GM10248 (cell line): ENCODE data around the gene RALGPS1.

Experiments
- CTCF ChIA-PET: fragments of 300-600 bp; sonication (Branson Sonifier 250); formaldehyde crosslinking; extraction: SDS; loops from one replicate; lab custom pipeline; 2021; ENCODE audit warnings: antibody characterized with exemption; lab: Yijun Ruan, JAX
- POLR2A ChIA-PET: fragments of 350-650 bp; sonication (Branson Sonifier 250); formaldehyde crosslinking; extraction: SDS; loops from one replicate; lab custom pipeline; 2020; ENCODE audit warnings: antibody characterized with exemption; lab: Yijun Ruan, JAX
- DNase-seq: peaks from one replicate; pipeline ENCODE4 v3.0.0; 2012; ENCODE audit errors: extremely low spot score
- CTCF ChIP-seq: IDR thresholded peaks from 2 replicates; pipeline ENCODE4 v1.5.1; 2012; ENCODE audit warnings: mild to moderate bottlenecking, low read depth; ENCODE audit errors: extremely low read depth, missing control alignments, control extremely low read depth

RALGPS1 gene

GRCh38 chr9:126916909-126917308 is 2.3 kb downstream of the RALGPS1 start:
- TF ChIP-seq CTCF = no peak
- DNase-seq = no peak
- ChIA-PET POLR2A (no interaction called here), CTCF (interaction anchor here (1.1 to 1.4 kb wide), 2 partner anchors 13 to 284 kb away, joined by 3 read pairs; no protein-coding TSS in a partner anchor)

GRCh38 chr9:126919193-126919592 is 4.6 kb downstream of the RALGPS1 start:
- CTCF ChIA-PET = no interaction called here
- DNase-seq = no peak
- POLR2A ChIA-PET = no interaction called here
- no peak for TF ChIP-seq CTCF

DNA sequence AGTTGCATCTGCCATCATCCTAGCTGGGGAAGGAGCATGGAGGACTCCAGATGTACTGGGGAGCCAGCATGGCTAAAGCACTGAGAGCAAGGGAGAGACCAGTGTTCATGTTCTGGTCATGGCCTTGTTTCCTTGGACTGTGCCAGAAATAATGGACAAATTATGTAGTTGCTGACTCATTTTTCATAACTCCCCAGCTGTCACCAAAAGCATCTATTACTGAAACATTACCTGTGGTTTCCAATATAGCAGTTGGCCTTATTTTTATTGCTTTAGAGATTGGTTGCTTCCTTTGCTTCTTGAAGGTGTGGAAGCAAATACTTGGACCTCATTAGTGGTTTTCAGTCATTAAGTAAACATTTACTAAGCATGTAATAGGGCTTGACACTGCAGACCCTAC is 11.3 kb downstream of the RALGPS1 start:
- no peak for TF ChIP-seq CTCF
- no peak for DNase-seq
- CTCF ChIA-PET = interaction anchor here (0.6 to 3.9 kb wide), 5 partner anchors 9 to 275 kb away, joined by 3 to 23 read pairs (median 4); no protein-coding TSS in a partner anchor
- POLR2A ChIA-PET = no interaction called here

DNA sequence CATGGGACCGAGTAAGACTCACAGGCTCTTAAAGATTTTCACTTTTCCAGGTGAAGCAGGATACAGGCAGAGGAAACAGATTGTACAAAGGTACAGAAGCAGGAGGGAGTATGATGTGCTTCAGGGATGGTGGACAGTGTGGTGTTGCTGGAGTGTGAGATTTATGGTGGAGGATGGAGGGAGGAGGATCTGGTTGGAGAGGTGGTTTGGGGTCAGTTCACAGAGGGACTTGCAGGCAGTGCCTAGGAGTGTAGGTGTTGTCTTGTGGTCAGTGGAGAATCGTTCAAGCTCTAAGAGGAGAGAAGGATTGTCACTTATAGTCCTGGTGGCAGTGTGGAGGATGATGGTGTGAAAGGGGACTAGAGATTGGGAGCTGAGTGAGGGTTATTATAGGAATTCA is 11.8 kb downstream of the RALGPS1 start:
- CTCF ChIA-PET = interaction anchor here (0.6 to 3.9 kb wide), 5 partner anchors 8 to 274 kb away, joined by 3 to 23 read pairs (median 4); no protein-coding TSS in a partner anchor
- POLR2A ChIA-PET = interaction anchor here (0.6 kb wide), 1 partner anchor 298 kb away, joined by 5 read pairs; no protein-coding TSS in a partner anchor
- no peak for DNase-seq
- no peak for TF ChIP-seq CTCF

- POLR2A ChIA-PET = no interaction called here
- TF ChIP-seq CTCF = no peak
- CTCF ChIA-PET = interaction anchor here (1.3 to 3.9 kb wide), 3 partner anchors 7 to 272 kb away, joined by 3 to 23 read pairs (median 9); no protein-coding TSS in a partner anchor
- DNase-seq = no peak
Measured at GRCh38 chr9:126927419-126927818, 12.8 kb downstream of the RALGPS1 start.

- no peak for DNase-seq
- ChIA-PET CTCF (interaction anchor here (2.1 kb wide), 1 partner anchor 24 kb away, joined by 5 read pairs; no protein-coding TSS in a partner anchor), POLR2A (no interaction called here)
- no peak for TF ChIP-seq CTCF
Measured at GRCh38 chr9:126932871-126933321, 18.3 kb downstream of the RALGPS1 start.
